ENCODE results near the gene GAGE13.
"Not testable (repeated sequence)": the region's sequence is repeated elsewhere in the genome, so short reads cannot be mapped to it uniquely, and the experiment has no call there.

GAGE13 gene

DNA sequence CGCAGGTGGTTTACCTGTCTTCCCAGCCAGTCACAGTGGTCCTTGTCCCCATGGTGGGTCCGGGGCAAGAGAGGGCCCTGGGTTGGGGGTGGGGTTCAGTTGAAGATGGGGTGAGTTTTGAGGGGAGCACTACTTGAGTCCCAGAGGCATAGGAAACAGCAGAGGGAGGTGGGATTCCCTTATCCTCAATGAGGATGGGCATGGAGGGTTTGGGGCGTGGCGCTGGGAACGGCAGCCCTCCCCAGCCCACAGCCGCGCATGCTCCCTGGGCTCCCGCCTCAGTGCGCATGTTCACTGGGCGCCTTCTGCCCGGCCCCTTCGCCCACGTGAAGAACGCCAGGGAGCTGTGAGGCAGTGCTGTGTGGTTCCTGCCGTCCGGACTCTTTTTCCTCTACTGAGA is at the start of gene GAGE13:
Gene GAGE13, plus strand, starts transcription at position 301 of the 400 bp plus-strand sequence. CDS start 1,156 bp downstream, outside the sequence.
- not testable (repeated sequence) for DNase-seq

DNA sequence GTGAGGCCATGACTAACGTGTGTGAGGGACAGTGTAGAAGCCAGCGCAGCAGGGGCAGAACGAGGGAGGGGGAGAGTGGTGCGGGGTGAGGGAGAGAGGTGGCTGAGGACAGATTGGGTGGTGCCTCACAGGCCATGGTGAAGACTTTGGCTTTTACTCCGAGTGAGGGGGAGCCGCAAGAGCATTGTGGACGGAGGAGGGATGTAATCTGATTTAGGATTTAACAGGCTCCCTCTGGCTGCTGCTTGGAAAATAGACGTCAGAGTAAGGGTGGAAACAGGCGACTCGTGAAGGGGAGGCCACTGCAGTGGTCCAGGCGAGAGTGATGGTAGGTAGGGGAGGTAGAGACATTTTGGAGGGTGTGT is 48.8 kb upstream of the GAGE13 start:
- no peak for DNase-seq

DNA sequence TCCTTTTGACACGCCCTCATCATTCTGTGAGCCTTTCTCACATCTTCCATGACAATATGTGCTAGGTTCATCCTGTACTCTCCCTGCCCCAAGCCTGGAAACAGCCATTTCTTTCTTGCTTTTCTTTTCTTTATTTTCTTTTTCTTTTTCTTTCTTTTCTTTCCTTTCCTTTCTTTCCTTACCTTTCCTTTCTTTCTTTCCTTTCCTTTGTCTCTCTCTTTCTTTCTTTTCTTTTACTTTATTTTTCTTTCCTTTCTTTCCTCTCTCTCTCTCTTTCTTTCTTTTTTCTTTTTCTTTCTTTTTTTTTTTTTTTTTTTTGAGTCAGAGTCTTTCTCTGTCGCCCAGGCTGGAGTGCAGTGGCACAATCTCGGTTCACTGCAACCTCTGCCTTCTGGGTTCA is 47.2 kb upstream of the GAGE13 start:
- DNase-seq, result no peak

- DNase-seq, result no peak
Observed at GRCh38 chrX:49286136-49286535, 45.2 kb upstream of the GAGE13 start.

- DNase-seq, result no peak
Observed at GRCh38 chrX:49286581-49286980, 44.8 kb upstream of the GAGE13 start.

DNA sequence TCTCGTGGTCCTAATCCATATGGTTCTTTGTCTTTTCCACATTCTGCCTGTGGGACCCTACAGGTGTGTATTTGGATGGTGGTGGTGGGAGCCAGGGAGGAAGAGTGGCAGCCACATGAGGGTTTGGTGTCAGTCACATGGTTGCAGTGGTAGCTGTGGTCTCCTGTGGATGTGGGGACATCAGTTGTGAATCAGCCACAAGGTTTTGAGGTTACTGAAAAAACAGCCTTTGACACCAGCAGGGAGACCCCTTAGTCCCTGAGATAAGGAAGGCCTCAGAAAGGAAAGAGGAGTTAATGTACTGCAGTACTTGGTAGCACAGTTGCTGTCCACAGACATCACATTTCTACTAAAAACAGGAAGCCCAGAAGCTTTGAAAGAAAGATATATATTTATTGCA is 43.7 kb upstream of the GAGE13 start:
- no peak for DNase-seq

DNA sequence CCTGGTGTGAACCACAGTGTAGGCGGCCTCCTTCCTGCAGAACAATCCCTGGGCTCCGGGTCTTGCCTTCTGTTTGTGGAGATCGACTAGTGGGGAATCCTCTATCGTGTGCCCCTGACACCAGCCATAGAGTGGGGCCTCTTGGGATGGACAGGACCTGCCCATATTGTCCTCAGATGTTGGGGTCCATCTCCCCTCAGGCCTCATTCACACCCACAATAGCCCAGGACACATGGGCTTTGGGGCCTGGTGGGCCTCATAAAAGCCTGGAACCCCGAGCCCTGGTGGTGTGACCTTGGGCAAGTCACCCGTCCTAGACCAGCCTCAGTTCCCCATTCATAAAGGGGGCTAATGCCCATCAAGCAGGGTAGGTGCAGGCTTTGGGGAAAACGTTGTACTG is 41.2 kb upstream of the GAGE13 start:
- no peak for DNase-seq

DNA sequence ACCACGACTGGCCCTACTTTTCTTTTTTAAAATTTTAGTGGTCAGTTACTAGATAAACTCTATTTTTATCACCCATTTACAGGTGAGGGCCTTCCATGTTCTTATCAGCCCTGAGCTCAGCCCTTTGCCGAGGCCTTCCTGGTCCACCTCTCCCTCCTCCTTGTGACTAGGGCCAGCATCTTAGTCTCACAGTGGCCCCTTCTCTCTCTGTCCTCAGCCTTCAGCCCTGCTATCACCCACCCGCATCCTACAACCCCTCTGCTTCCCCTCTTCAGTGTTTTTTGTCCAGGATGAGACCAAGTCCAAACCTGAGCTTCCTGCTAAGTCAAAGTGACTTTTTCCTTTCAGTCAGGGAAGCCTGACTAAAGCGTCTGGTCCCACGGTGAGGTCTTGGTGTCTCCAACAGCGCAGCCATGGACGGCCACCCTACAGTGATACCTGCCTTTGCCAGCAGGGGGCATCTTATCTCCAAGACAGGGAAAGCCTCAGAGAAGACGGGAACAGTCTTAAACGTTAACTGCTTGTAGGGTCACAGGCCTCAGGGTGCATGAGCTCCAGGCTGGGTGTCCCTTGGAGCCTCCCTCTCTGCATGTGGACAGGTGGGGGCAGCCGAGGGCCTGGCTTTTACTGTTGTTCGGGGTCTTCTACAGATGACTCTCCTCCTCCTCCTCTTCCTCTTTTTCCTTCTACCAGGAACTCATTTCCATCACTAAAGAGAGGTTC is 39.6 kb upstream of the GAGE13 start:
- DNase-seq, result peak; percentile 63 to 69

GRCh38 chrX:49292400-49293362 is 38.7 kb upstream of the GAGE13 start:
- DNase-seq, result no peak

- not testable (repeated sequence) for DNase-seq
Observed at GRCh38 chrX:49299293-49299692, 32.1 kb upstream of the GAGE13 start.

GRCh38 chrX:49300703-49301102 is 30.7 kb upstream of the GAGE13 start:
- no peak for DNase-seq

DNA sequence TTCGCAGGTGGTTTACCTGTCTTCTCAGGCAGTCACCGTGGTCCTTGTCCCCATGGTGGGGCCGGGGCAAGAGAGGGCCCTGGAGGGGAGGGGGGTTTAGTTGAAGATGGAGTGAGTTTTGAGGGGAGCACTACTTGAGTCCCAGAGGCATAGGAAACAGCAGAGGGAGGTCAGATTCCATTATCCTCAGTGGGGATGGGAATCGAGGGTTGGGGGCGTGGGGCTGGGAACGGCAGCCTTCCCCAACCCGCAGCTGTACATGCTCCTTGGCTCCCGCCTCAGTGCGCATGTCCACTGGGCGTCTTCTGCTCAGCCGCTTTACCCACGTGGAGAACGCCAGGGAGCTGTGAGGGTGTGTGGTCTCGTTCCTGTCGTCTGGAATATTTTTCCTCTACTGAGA is 28.0 kb upstream of the GAGE13 start, which contains the start of gene GAGE10:
Gene GAGE10, plus strand, starts transcription at position 301 of the 400 bp plus-strand sequence. CDS start 1,214 bp downstream, outside the sequence.
- no peak for DNase-seq

DNA sequence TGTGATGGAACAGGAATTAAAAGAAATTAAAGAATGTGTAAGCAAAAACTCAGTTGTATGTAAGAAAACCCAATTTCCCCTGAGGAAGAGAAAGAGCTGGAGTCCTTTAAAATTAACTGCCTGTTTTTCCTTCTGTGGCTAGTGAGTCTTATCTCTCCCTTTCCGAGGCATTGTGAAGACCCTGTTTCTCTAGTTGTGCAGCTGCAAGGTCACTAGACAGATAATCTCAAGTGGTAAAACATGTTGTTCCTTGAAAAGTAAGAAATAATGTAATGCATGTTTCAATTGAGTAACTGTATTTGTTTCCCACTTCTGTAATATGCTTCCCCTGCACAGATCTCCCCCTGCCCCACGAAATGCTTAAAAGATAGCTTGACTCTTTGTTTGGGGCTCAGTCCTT is 23.6 kb upstream of the GAGE13 start:
- DNase-seq, result not testable (repeated sequence)

- DNase-seq, result peak in 1 of 2 donors; percentile 35
Observed at GRCh38 chrX:49308604-49309269, 22.6 kb upstream of the GAGE13 start.

- DNase-seq, result peak in 1 of 2 donors; percentile 22
Observed at GRCh38 chrX:49309401-49309981, 21.9 kb upstream of the GAGE13 start.

GRCh38 chrX:49310371-49310770 is 21.0 kb upstream of the GAGE13 start:
- DNase-seq, result no peak

DNA sequence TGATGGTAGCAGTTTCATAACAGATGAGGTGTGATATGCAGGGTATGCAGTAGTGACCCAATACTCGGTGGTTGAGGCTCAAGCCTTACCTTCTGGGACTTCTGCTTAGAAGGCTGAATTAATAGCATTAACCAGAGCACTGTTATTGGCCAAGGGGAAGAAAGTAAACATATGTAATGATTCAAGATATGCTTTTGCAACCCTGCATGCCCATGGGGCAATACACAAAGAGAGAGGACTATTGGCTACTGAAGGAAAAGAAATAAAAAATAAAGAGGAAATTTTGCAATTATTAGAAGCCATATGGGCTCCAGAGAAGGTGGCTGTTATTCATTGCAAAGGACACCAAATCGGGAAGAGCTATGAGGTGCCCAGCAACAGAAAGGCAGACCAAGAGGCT is 19.2 kb upstream of the GAGE13 start:
- no peak for DNase-seq

DNA sequence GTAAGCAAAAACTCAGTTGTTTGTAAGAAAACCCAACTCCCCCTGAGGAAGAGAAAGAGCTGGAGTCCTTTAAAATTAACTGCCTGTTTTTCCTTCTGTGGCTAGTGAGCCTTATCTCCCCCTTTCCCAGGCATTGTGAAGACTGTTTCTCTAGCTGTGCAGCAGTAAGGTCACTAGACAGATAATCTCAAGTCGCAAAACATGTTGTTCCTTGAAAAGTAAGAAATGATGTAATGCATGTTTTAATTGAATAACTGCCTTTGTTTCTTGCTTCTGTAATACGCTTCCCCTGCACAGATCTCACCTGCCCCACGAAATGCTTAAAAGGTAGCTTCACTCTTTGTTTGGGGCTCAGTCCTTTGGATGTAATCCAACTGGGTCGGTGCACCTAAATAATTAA is 15.3 kb upstream of the GAGE13 start:
- DNase-seq, result no peak

DNA sequence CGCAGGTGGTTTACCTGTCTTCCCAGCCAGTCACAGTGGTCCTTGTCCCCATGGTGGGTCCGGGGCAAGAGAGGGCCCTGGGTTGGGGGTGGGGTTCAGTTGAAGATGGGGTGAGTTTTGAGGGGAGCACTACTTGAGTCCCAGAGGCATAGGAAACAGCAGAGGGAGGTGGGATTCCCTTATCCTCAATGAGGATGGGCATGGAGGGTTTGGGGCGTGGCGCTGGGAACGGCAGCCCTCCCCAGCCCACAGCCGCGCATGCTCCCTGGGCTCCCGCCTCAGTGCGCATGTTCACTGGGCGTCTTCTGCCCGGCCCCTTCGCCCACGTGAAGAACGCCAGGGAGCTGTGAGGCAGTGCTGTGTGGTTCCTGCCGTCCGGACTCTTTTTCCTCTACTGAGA is 9.6 kb upstream of the GAGE13 start, which contains the start of gene GAGE12J:
Gene GAGE12J, plus strand, starts transcription at position 301 of the 400 bp plus-strand sequence. CDS start 1,157 bp downstream, outside the sequence.
- not testable (repeated sequence) for DNase-seq

DNA sequence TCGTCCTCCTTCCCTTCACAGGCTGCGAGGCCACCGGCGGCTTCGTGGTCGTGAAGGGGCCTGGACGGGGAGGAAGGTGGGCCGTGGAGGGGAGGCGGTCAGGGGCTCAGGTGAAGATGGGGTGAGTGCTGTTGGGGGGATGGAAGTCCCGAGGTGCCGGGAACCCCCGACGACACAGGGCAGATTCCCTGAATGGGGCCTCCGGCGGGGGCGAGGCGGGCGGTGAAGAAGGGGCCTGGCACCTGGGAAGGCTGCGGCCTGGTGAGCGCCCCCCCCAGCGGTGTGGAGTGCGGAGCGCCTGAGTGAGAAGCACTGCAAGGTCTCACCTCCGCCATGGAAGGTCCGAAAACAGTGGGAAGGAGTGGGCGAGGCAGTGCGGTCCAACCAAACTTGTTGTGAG is 9.1 kb upstream of the GAGE13 start:
- not testable (repeated sequence) for DNase-seq

DNA sequence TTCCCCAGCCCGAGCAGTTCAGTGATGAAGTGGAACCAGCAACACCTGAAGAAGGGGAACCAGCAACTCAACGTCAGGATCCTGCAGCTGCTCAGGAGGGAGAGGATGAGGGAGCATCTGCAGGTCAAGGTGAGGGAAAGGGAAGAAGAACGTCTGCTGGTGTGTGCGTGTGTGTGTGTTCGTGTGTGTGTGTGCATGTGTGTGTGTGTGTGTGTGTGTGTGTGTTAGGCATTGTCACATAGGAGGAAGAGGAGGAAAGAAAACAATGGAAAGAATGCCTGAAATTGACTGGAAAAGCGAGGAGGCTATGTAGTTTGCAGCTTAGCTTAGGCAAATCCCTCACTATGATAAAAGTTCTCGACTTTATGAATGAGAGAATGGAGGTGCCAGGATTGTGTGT is 7.6 kb upstream of the GAGE13 start:
- not testable (repeated sequence) for DNase-seq

DNA sequence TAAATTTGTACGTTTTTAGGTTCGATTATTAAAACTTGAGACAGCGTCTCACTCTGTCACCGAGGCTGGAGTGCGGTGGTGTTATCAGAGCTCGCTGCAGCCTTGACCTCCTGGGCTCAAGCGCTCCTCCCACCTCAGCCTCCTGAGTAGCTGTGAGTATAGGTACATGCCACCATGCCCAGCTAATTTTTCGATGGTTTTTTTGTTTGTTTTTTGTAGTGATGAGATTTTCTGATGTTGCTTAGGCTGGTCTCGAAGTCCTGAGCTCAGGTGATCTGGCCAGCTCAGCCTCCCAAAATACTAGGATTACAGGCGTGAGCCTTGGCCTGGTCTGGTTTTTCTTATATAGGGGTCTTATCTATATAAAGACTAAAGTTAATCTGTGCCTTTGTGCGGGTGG is 961 bp upstream of the GAGE13 start:
- not testable (repeated sequence) for DNase-seq

DNA sequence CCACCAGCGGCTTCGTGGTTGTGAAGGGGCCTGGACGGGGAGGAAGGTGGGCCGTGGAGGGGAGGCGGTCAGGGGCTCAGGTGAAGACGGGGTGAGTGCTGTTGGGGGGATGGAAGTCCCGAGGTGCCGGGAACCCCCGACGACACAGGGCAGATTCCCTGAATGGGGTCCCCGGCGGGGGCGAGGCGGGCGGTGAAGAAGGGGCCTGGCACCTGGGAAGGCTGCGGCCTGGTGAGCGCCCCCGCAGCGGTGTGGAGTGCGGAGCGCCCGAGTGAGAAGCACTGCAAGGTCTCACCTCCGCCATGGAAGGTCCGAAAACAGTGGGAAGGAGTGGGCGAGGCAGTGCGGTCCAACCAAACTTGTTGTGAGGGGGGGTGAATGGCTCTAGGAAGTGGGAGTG is 459 bp downstream of the GAGE13 start:
- DNase-seq, result not testable (repeated sequence)

Measured in CD4-positive, alpha-beta T cell treated with Interleukin-1 beta for 1 hour (primary cell).